ENCODE data around the gene NEDD4L. TPM values are rescaled to one million over a fixed set of nuclear protein-coding genes. Genes with fewer than 3 reads are reported as not detected.
A peak's percentile ranks its signal among the peaks of the same experiment; 100 is the strongest.

The NEDD4L gene
- polyA plus RNA-seq, 2 donors, result 10.8 to 14.1 TPM

DNA sequence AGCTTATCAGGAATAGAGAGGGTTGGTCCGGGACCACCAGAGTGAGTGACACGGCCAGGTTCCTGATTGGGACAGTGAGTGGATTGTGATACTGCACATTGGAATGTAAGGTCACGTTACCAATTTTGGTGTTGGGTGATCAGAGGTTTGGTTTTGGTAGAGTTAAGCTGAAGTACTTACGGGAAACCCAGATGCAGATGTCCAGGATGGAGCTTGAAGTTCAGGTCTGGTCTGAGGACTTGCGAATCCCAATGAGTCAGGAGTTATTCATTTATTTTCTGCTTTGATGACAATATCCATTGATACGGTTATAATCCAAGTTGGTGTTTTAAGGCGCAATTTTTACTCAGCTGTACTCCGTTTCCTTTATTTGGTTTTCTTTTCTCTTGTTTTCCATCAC lies 311.2 kb downstream of the NEDD4L start:
- Histone ChIP-seq H3K27me3 (ENCODE audit: control insufficient read depth in 1 of 2, insufficient read depth in 2 of 2, low read length in 2 of 2) (no peaks in the 10 kb centered on the region), H3K4me3 (ENCODE audit: low read depth in 1 of 2, low read length in 2 of 2) (no peak overlapping the region), H3K36me3 (ENCODE audit: control insufficient read depth in 2 of 2, insufficient read depth in 2 of 2, low read length in 1 of 2) (peaks cover 0 to 3% of the 10 kb centered on the region in 2 donors), H3K4me1 (ENCODE audit: control insufficient read depth in 2 of 2, insufficient read depth in 2 of 2, low read length in 1 of 2) (no peaks in the 10 kb centered on the region), H3K9me3 (ENCODE audit: control insufficient read depth in 2 of 2, insufficient read depth in 1 of 2, low read depth in 1 of 2, low read length in 1 of 2) (no peaks in the 10 kb centered on the region), H3K27ac (ENCODE audit: low read depth in 2 of 2, low read length in 1 of 2) (no peak overlapping the region)
- 88 to 93% methylated on average over 8 of the region's 8 CpGs for WGBS, 2 donors

- 89 to 95% methylated on average over 3 of the region's 3 CpGs for WGBS, 2 donors
- H3K4me3 ChIP-seq (ENCODE audit: low read depth in 1 of 2, low read length in 2 of 2), result no peak overlapping the region
- H3K27ac ChIP-seq (ENCODE audit: low read depth in 2 of 2, low read length in 1 of 2), result no peak overlapping the region
- no peaks in the 10 kb centered on the region for H3K27me3 ChIP-seq (ENCODE audit: control insufficient read depth in 1 of 2, insufficient read depth in 2 of 2, low read length in 2 of 2)
- H3K9me3 ChIP-seq (ENCODE audit: control insufficient read depth in 2 of 2, insufficient read depth in 1 of 2, low read depth in 1 of 2, low read length in 1 of 2), result no peaks in the 10 kb centered on the region
- peaks cover 0 to 3% of the 10 kb centered on the region in 2 donors for H3K36me3 ChIP-seq (ENCODE audit: control insufficient read depth in 2 of 2, insufficient read depth in 2 of 2, low read length in 1 of 2)
- H3K4me1 ChIP-seq (ENCODE audit: control insufficient read depth in 2 of 2, insufficient read depth in 2 of 2, low read length in 1 of 2), result no peaks in the 10 kb centered on the region
Observed at GRCh38 chr18:58359218-58359617, 315.2 kb downstream of the NEDD4L start.

- Histone ChIP-seq H3K4me3 (ENCODE audit: low read depth in 1 of 2, low read length in 2 of 2) (no peak overlapping the region), H3K36me3 (ENCODE audit: control insufficient read depth in 2 of 2, insufficient read depth in 2 of 2, low read length in 1 of 2) (peaks cover 0 to 3% of the 10 kb centered on the region in 2 donors), H3K27me3 (ENCODE audit: control insufficient read depth in 1 of 2, insufficient read depth in 2 of 2, low read length in 2 of 2) (no peaks in the 10 kb centered on the region), H3K4me1 (ENCODE audit: control insufficient read depth in 2 of 2, insufficient read depth in 2 of 2, low read length in 1 of 2) (no peaks in the 10 kb centered on the region), H3K9me3 (ENCODE audit: control insufficient read depth in 2 of 2, insufficient read depth in 1 of 2, low read depth in 1 of 2, low read length in 1 of 2) (no peaks in the 10 kb centered on the region), H3K27ac (ENCODE audit: low read depth in 2 of 2, low read length in 1 of 2) (no peak overlapping the region)
- 89 to 95% methylated on average over 1 of the region's 1 CpG for WGBS, 2 donors
Observed at GRCh38 chr18:58359620-58360019, 315.6 kb downstream of the NEDD4L start.

GRCh38 chr18:58360324-58360723 lies 316.3 kb downstream of the NEDD4L start:
- H3K4me1 ChIP-seq (ENCODE audit: control insufficient read depth in 2 of 2, insufficient read depth in 2 of 2, low read length in 1 of 2), result no peaks in the 10 kb centered on the region
- H3K36me3 ChIP-seq (ENCODE audit: control insufficient read depth in 2 of 2, insufficient read depth in 2 of 2, low read length in 1 of 2), result no peaks in the 10 kb centered on the region
- 73% methylated on average over 2 of the region's 2 CpGs for WGBS, 2 donors

DNA sequence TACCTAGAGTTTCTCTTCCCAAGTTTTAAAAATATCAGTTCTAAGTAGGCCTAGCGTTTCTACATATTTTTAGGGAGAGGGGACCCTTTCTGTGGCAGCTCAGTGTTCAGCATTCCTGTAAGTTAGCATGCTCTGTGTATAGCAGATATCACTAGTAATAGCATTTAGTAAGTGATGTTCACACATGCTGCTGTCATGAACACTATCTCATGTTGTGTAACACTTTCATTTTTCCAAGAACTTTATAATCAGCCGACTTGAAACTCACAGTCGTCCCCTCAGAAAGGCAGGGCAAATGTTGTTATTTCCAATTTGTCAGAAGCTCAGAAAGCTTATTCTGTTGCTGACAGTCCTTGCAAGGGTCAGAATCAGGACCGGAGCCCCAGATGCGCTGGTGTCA lies 317.2 kb downstream of the NEDD4L start:
- Histone ChIP-seq H3K27ac (ENCODE audit: low read depth in 2 of 2, low read length in 1 of 2) (peak overlapping the region in 1 of 2 donors; percentile 41), H3K4me1 (ENCODE audit: control insufficient read depth in 2 of 2, insufficient read depth in 2 of 2, low read length in 1 of 2) (no peaks in the 10 kb centered on the region)
- 85 to 87% methylated on average over 5 of the region's 5 CpGs for WGBS, 2 donors

More at GRCh38 chr18:58360324-58360723, 316.3 kb downstream of the NEDD4L start:
- Histone ChIP-seq H3K4me3 (ENCODE audit: low read depth in 1 of 2, low read length in 2 of 2) (no peak overlapping the region), H3K27me3 (ENCODE audit: control insufficient read depth in 1 of 2, insufficient read depth in 2 of 2, low read length in 2 of 2) (no peaks in the 10 kb centered on the region), H3K9me3 (ENCODE audit: control insufficient read depth in 2 of 2, insufficient read depth in 1 of 2, low read depth in 1 of 2, low read length in 1 of 2) (no peaks in the 10 kb centered on the region), H3K27ac (ENCODE audit: low read depth in 2 of 2, low read length in 1 of 2) (no peak overlapping the region)

GRCh38 chr18:58362027-58362575 lies 318.1 kb downstream of the NEDD4L start:
- H3K36me3 ChIP-seq (ENCODE audit: control insufficient read depth in 2 of 2, insufficient read depth in 2 of 2, low read length in 1 of 2), result no peaks in the 10 kb centered on the region
- H3K27me3 ChIP-seq (ENCODE audit: control insufficient read depth in 1 of 2, insufficient read depth in 2 of 2, low read length in 2 of 2), result no peaks in the 10 kb centered on the region
- peak overlapping the region; percentile 4 to 18 for H3K27ac ChIP-seq (ENCODE audit: low read depth in 2 of 2, low read length in 1 of 2)
- no peaks in the 10 kb centered on the region for H3K9me3 ChIP-seq (ENCODE audit: control insufficient read depth in 2 of 2, insufficient read depth in 1 of 2, low read depth in 1 of 2, low read length in 1 of 2)
- no peaks in the 10 kb centered on the region for H3K4me1 ChIP-seq (ENCODE audit: control insufficient read depth in 2 of 2, insufficient read depth in 2 of 2, low read length in 1 of 2)
- H3K4me3 ChIP-seq (ENCODE audit: low read depth in 1 of 2, low read length in 2 of 2), result no peak overlapping the region
- 58 to 63% methylated on average over 8 of the region's 8 CpGs for WGBS, 2 donors

More for the DNA sequence above, 317.2 kb downstream of the NEDD4L start:
- no peaks in the 10 kb centered on the region for H3K9me3 ChIP-seq (ENCODE audit: control insufficient read depth in 2 of 2, insufficient read depth in 1 of 2, low read depth in 1 of 2, low read length in 1 of 2)
- H3K36me3 ChIP-seq (ENCODE audit: control insufficient read depth in 2 of 2, insufficient read depth in 2 of 2, low read length in 1 of 2), result no peaks in the 10 kb centered on the region
- no peaks in the 10 kb centered on the region for H3K27me3 ChIP-seq (ENCODE audit: control insufficient read depth in 1 of 2, insufficient read depth in 2 of 2, low read length in 2 of 2)
- no peak overlapping the region for H3K4me3 ChIP-seq (ENCODE audit: low read depth in 1 of 2, low read length in 2 of 2)

GRCh38 chr18:58362829-58363271 lies 318.8 kb downstream of the NEDD4L start:
- WGBS, 2 donors, result 69 to 77% methylated on average over 2 of the region's 2 CpGs
- Histone ChIP-seq H3K4me1 (ENCODE audit: control insufficient read depth in 2 of 2, insufficient read depth in 2 of 2, low read length in 1 of 2) (no peaks in the 10 kb centered on the region), H3K27me3 (ENCODE audit: control insufficient read depth in 1 of 2, insufficient read depth in 2 of 2, low read length in 2 of 2) (no peaks in the 10 kb centered on the region), H3K36me3 (ENCODE audit: control insufficient read depth in 2 of 2, insufficient read depth in 2 of 2, low read length in 1 of 2) (no peaks in the 10 kb centered on the region), H3K27ac (ENCODE audit: low read depth in 2 of 2, low read length in 1 of 2) (no peak overlapping the region), H3K4me3 (ENCODE audit: low read depth in 1 of 2, low read length in 2 of 2) (no peak overlapping the region), H3K9me3 (ENCODE audit: control insufficient read depth in 2 of 2, insufficient read depth in 1 of 2, low read depth in 1 of 2, low read length in 1 of 2) (no peaks in the 10 kb centered on the region)

- 89 to 92% methylated on average over 6 of the region's 6 CpGs for WGBS, 2 donors
- H3K27ac ChIP-seq (ENCODE audit: low read depth in 2 of 2, low read length in 1 of 2), result no peak overlapping the region
Observed at GRCh38 chr18:58363767-58364540, 319.9 kb downstream of the NEDD4L start.

GRCh38 chr18:58364876-58365528 lies 321.0 kb downstream of the NEDD4L start:
- Histone ChIP-seq H3K27ac (ENCODE audit: low read depth in 2 of 2, low read length in 1 of 2) (no peak overlapping the region), H3K36me3 (ENCODE audit: control insufficient read depth in 2 of 2, insufficient read depth in 2 of 2, low read length in 1 of 2) (no peaks in the 10 kb centered on the region), H3K4me1 (ENCODE audit: control insufficient read depth in 2 of 2, insufficient read depth in 2 of 2, low read length in 1 of 2) (no peaks in the 10 kb centered on the region), H3K4me3 (ENCODE audit: low read depth in 1 of 2, low read length in 2 of 2) (no peak overlapping the region), H3K9me3 (ENCODE audit: control insufficient read depth in 2 of 2, insufficient read depth in 1 of 2, low read depth in 1 of 2, low read length in 1 of 2) (no peaks in the 10 kb centered on the region), H3K27me3 (ENCODE audit: control insufficient read depth in 1 of 2, insufficient read depth in 2 of 2, low read length in 2 of 2) (no peaks in the 10 kb centered on the region)
- WGBS, 2 donors, result 94 to 95% methylated on average over 7 of the region's 7 CpGs

More at GRCh38 chr18:58363767-58364540, 319.9 kb downstream of the NEDD4L start:
- no peaks in the 10 kb centered on the region for H3K9me3 ChIP-seq (ENCODE audit: control insufficient read depth in 2 of 2, insufficient read depth in 1 of 2, low read depth in 1 of 2, low read length in 1 of 2)
- H3K27me3 ChIP-seq (ENCODE audit: control insufficient read depth in 1 of 2, insufficient read depth in 2 of 2, low read length in 2 of 2), result no peaks in the 10 kb centered on the region
- H3K36me3 ChIP-seq (ENCODE audit: control insufficient read depth in 2 of 2, insufficient read depth in 2 of 2, low read length in 1 of 2), result no peaks in the 10 kb centered on the region
- H3K4me1 ChIP-seq (ENCODE audit: control insufficient read depth in 2 of 2, insufficient read depth in 2 of 2, low read length in 1 of 2), result no peaks in the 10 kb centered on the region
- no peak overlapping the region for H3K4me3 ChIP-seq (ENCODE audit: low read depth in 1 of 2, low read length in 2 of 2)

All from esophagus (tissue), 2 donors.